Thyroid gland (tissue), 4 donors: ENCODE data around the gene OTUD6A. TPM values are rescaled to one million over a fixed set of nuclear protein-coding genes. Genes with fewer than 3 reads are reported as not detected.
A peak's percentile ranks its signal among the peaks of the same experiment; 100 is the strongest.
"Not testable (repeated sequence)": the region's sequence is repeated elsewhere in the genome, so short reads cannot be mapped to it uniquely, and the experiment has no call there.

Experiments
- DNase-seq, 2 donors: peaks; one replicate each; pipeline ENCODE4 v3.0.0-alpha.2; 2019
- H3K27ac ChIP-seq, 3 donors: fragments of 200-600 bp; sonication (generic); 1 replicate in 2 of 3; 2 replicates in 1 of 3; pipeline ENCODE4 v1.5.1; 2016 to 2019; ENCODE audit warnings: mild to moderate bottlenecking in 1 of 3, moderate library complexity in 1 of 3
- H3K27me3 ChIP-seq: fragments of 200-600 bp; sonication (generic); one replicate; pipeline ENCODE4 v1.5.1; 2019
- H3K36me3 ChIP-seq, 2 donors: fragments of 200-600 bp; sonication (generic); one replicate each; pipeline ENCODE4 v1.5.1; 2016 to 2019
- H3K4me1 ChIP-seq, 2 donors: fragments of 200-600 bp; sonication (generic); one replicate each; pipeline ENCODE4 v1.5.1; 2017 to 2019
- H3K4me3 ChIP-seq, 3 donors: fragments of 200-600 bp; sonication (generic); replicated peaks in 1 of 3; 1 replicate in 2 of 3; 2 replicates in 1 of 3; pipeline ENCODE4 v1.5.1; 2016; ENCODE audit warnings: mild to moderate bottlenecking in 1 of 3
- H3K9me3 ChIP-seq: fragments of 200-600 bp; sonication (generic); one replicate; pipeline ENCODE4 v1.5.1; 2017
- POLR2A ChIP-seq, 2 donors: fragments of 450-650 bp; IDR thresholded peaks; one replicate each; pipeline ENCODE4 v1.6.1; 2017; ENCODE audit warnings: antibody characterized with exemption in 2 of 2, mild to moderate bottlenecking in 2 of 2, moderate library complexity in 1 of 2
- WGBS, 2 donors: methylation state at CpG; one replicate each; pipeline ENCODE4 v1.1.5; 2017; 5-methylcytosine and 5-hydroxymethylcytosine counted together
- intact Hi-C: fragments of 100-400 bp; cut with DNase I; formaldehyde crosslinking; loops from one replicate; pipeline ENCODE4 v1.15.1; 2023
- microRNA-seq: library from miRNA; unstranded; fragments of <30 nt; microRNA quantifications from one replicate; pipeline ENCODE4, GENCODE V29; 2016
- small RNA-seq: library from RNA; depleted of rRNA; stranded (forward); fragments of <200 nt; gene quantifications from one replicate; pipeline ENCODE3, GENCODE V24; 2016
- total RNA-seq, 4 donors: library from RNA; depleted of rRNA; stranded (reverse); fragments of >200 nt; gene quantifications; one replicate each; pipeline ENCODE4 v1.2.3, GENCODE V29; 2016
- TF ChIP-seq, protein P1 (sequence below), 6 experiments: fragments of 200-600 bp in 3 of 6; fragments of 450-650 bp in 3 of 6; sonication (generic) in 3 of 6; IDR thresholded peaks; one replicate each; pipeline ENCODE4 v1.5.1; 2016 to 2019; ENCODE audit warnings: antibody characterized with exemption in 6 of 6, mild to moderate bottlenecking in 2 of 6, inconsistent platforms in 1 of 6, moderate library complexity in 1 of 6

Gene OTUD6A
- total RNA-seq, 4 donors from 2014 or later = not detected

DNA sequence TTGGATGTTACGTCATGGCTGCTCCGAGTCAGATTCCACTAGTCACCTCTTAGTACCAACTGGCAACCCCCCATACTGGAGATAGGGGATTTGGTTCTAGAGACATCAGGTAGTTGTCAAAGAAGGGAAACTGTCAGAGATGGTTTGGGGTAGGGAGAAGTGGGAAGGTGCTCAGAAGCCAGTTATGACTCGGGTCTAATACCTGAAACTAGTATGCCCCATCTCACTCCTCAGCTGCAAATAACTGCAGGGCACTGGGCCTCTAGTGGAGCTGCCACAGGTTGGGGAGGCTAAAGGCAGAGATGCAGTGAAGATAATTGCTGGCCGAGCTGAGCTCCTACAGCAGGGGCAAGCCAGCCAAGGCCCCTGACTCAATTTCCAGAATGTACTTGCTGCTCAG lies 30.0 kb downstream of the OTUD6A start:
- H3K36me3 ChIP-seq = no peaks in the 10 kb centered on the region
- H3K4me3 ChIP-seq = no peak overlapping the region
- H3K27ac ChIP-seq = no peak overlapping the region
- no peak for DNase-seq
- no peaks in the 10 kb centered on the region for H3K27me3 ChIP-seq
- H3K9me3 ChIP-seq = no peaks in the 10 kb centered on the region
- intact Hi-C loops = loop anchor here (10.0 kb wide), 2 partner anchors 57 to 557 kb away; no protein-coding TSS in a partner anchor
- 94 to 95% methylated on average over 3 of the region's 4 CpGs for WGBS, 2 donors
- peaks cover 11 to 17% of the 10 kb centered on the region in 2 donors for H3K4me1 ChIP-seq
- no peak for TF ChIP-seq POLR2A (IDR thresholded peaks at IDR 0.05)
- TF ChIP-seq, protein P1, sequence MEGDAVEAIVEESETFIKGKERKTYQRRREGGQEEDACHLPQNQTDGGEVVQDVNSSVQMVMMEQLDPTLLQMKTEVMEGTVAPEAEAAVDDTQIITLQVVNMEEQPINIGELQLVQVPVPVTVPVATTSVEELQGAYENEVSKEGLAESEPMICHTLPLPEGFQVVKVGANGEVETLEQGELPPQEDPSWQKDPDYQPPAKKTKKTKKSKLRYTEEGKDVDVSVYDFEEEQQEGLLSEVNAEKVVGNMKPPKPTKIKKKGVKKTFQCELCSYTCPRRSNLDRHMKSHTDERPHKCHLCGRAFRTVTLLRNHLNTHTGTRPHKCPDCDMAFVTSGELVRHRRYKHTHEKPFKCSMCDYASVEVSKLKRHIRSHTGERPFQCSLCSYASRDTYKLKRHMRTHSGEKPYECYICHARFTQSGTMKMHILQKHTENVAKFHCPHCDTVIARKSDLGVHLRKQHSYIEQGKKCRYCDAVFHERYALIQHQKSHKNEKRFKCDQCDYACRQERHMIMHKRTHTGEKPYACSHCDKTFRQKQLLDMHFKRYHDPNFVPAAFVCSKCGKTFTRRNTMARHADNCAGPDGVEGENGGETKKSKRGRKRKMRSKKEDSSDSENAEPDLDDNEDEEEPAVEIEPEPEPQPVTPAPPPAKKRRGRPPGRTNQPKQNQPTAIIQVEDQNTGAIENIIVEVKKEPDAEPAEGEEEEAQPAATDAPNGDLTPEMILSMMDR (IDR thresholded peaks at IDR 0.05) = no peak

DNA sequence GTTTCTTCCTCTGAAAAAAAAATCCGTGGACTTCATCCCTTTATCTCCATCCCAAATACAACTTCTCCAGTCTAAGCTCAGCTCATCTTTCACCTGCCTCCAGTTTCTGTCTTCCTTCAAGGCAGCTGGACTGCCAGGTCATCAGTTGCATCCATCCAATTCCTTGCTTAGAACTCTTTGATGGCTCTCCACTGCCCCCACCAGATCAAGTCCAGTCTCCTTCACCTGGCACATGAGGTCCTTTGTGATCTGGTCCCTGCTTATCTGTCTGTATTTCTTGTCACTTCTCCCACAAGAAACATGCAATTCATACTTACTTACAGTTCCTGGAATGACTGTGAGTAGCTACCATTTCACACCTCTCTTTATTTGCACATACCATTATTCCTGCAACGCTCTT lies 33.8 kb downstream of the OTUD6A start:
- DNase-seq = peak in 1 of 2 donors; percentile 3
- Histone ChIP-seq H3K9me3 (no peaks in the 10 kb centered on the region), H3K36me3 (no peaks in the 10 kb centered on the region), H3K4me3 (no peak overlapping the region), H3K4me1 (no peaks in the 10 kb centered on the region), H3K27me3 (no peaks in the 10 kb centered on the region), H3K27ac (no peak overlapping the region)
- intact Hi-C loops = loop anchor here (5.0 to 10.0 kb wide), 3 partner anchors 61 to 604 kb away; no protein-coding TSS in a partner anchor
- WGBS, 2 donors = 66 to 70% methylated on average over 2 of the region's 2 CpGs
- no peak for TF ChIP-seq POLR2A (IDR thresholded peaks at IDR 0.05)
- TF ChIP-seq, protein P1 (IDR thresholded peaks at IDR 0.05) = no peak

DNA sequence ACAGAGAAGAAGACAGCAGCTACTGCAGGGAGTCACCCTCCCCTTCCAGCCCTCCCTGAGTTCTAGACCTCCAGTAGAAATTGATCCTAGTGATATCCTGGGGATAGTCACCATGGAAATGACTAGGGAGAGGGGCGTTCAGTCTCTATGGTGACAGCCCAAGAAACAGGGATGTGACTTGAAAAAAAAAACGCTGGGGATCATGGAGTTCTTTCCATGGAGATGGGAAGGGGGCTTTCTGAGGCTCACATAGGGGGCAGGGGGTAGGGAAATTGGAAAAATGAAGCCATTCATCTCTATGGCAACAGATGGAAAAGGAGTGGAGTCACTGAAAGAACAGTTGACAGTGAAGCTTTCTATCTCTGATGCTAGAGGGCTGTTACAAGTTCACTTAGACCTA lies 43.0 kb downstream of the OTUD6A start:
- Histone ChIP-seq H3K36me3 (no peaks in the 10 kb centered on the region), H3K27me3 (no peaks in the 10 kb centered on the region), H3K4me3 (no peak overlapping the region), H3K4me1 (no peaks in the 10 kb centered on the region), H3K9me3 (no peaks in the 10 kb centered on the region), H3K27ac (no peak overlapping the region)
- intact Hi-C loops = no loop called here
- no peak for DNase-seq
- no peak for TF ChIP-seq POLR2A (IDR thresholded peaks at IDR 0.05)
- TF ChIP-seq, protein P1 (IDR thresholded peaks at IDR 0.05) = no peak
- 28% methylated on average over 2 of the region's 2 CpGs for WGBS, 2 donors

DNA sequence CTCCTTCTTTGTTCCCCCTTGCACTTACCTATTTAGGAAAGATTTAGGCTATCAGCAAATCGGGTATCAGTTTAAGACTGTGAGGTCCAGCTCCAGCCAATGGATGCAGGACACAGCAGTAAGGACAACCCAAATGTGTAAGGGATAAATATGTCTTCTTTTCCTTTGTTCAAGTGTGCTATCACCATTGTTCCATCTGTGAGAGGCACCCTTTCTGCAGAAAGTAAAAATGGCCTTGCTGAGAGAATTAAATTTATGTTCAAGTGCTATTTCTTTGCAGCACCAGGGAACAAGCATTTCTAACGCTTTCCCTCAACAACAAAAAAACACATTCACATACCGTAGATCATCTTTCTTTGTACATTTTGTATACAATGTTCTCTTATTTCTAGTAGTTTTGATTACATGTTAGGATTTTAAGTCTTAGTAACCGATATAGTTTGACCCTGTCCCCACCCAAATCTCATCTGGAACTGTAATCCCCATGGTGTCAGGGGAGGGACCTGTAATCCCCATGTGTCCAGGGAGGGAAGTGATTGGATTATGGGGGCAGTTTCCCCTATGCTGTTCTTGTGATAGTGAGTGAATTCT lies 49.3 kb downstream of the OTUD6A start:
- H3K4me3 ChIP-seq, DNase-seq, H3K27me3 ChIP-seq, H3K36me3 ChIP-seq, H3K27ac ChIP-seq, intact Hi-C loops, H3K9me3 ChIP-seq, H3K4me1 ChIP-seq: not testable (repeated sequence)
- WGBS, 2 donors = 94 to 96% methylated on average over 4 of the region's 4 CpGs

Small RNA genes within 50 kb of the gene (microRNA-seq; reads per million reads assigned to microRNA genes)
- 16.8 reads per million, percentile 34 among the genes with 10 or more reads in this experiment for gene MIR676

Small RNA genes within 50 kb of the gene (small RNA-seq; reads per million reads assigned to genes)
- gene MIR676 = not detected

Other genes with a start within 250 kb of the OTUD6A start
- not detected for gene AWAT2, start 12.5 kb upstream of the OTUD6A start, total RNA-seq
- 10 to 100 TPM; 63.5 to 96.7 (median 80.7) TPM for gene IGBP1, start 71.0 kb downstream of the OTUD6A start, total RNA-seq
- gene DGAT2L6, start 115.0 kb downstream of the OTUD6A start, total RNA-seq = not detected
- not detected for gene AWAT1, start 172.2 kb downstream of the OTUD6A start, total RNA-seq
- gene P2RY4, start 197.7 kb downstream of the OTUD6A start, total RNA-seq = 1 to 10 TPM in 1 of 4 donors, under 1 TPM in 1, not detected in 2; 0.56 to 1.6 TPM
- gene ARR3, start 205.9 kb downstream of the OTUD6A start, total RNA-seq = not detected
- gene RAB41, start 219.7 kb downstream of the OTUD6A start, total RNA-seq = not detected
- 10 to 100 TPM; 31.1 to 38.2 (median 36.5) TPM for gene PDZD11, start 227.5 kb downstream of the OTUD6A start, total RNA-seq
- under 1 TPM in 3 of 4 donors, not detected in 1; 0.11 to 0.71 (median 0.13) TPM for gene KIF4A, start 227.6 kb downstream of the OTUD6A start, total RNA-seq